GM12864 (cell line): ENCODE measurements around the gene C19orf12.

Experiments used
- DNase-seq: peaks from one replicate; pipeline ENCODE4 v3.0.0-alpha.2; 2011; ENCODE audit warnings: low read depth
- H3K4me3 ChIP-seq: 2 replicates; pipeline ENCODE4 v1.5.1; 2011; ENCODE audit warnings: mild to moderate bottlenecking, low read depth, low read length, control low read depth
- CTCF ChIP-seq: IDR thresholded peaks from 2 replicates; pipeline ENCODE4 v1.5.1; 2011; ENCODE audit warnings: low read depth, mild to moderate bottlenecking, moderate library complexity, low read length, control low read depth, inconsistent platforms; ENCODE audit errors: missing control alignments

Gene C19orf12

DNA sequence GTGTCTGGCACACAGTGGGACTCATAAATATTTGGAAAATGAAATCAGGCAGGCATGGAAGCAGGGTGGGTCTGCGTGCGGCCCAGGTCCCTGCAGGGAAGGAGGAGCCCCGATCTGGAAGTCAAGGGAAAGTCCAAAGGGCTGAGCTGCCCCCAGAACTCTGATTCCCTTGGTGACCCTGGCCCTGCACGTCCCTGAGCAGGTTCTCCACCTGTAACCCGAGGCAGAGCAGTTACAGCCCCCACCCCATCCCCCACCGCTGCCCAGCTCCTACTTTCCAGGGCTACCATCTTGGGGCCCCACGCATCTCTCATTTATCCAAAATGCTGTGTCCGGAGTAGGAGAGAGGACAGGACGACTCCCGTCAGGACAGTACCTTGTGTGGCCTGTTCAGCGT is 47.7 kb downstream of the C19orf12 start:
- no peak for TF ChIP-seq CTCF
- peak overlapping the region; percentile 72; the same call in 1 of the 2 replicates for H3K4me3 ChIP-seq
- no peak for DNase-seq

DNA sequence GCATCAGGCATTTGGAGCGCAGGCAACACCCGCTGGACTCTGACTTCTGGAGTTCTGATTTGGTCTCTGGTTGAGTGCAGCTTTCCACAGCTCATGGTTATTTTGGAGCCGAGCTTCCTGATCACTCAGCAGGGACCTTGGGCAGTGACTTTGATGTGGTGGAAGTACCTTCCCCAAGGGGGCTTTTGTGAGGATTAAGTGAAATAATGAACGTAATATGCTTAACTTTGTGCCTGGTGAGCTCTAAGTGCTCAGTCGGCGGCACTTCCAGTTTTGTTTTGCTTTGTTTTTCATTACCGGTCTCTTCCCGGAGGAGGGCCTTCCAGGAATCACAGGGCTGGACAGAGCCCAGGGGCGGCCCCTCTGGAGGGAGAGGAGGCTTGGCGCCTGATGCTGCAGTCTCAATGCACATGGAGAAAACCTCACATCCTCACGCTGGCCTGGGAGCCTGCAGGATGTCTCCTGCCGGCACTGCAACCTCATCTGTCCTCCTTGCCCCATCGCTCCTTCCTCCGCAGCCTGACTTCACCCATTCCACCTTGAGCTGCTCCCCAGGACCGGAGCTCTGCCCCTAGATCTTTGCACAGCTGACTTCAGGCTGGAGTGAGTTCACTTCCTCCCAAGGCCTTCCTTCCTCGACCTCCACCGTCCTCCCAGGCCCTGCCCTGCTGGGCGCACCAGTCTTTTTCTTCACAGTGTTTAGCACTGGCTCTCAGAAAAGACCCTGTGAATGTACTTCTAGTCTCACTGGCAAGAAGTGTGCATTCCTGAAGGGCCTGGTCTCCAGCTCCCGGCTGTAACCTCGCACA is 48.3 kb downstream of the C19orf12 start:
- peak overlapping the region; percentile 72 for H3K4me3 ChIP-seq
- DNase-seq: no peak
- no peak for TF ChIP-seq CTCF

GRCh38 chr19:29665826-29666577 is 49.1 kb downstream of the C19orf12 start:
- DNase-seq: no peak
- TF ChIP-seq CTCF: no peak
- H3K4me3 ChIP-seq: peak overlapping the region; percentile 72

DNA sequence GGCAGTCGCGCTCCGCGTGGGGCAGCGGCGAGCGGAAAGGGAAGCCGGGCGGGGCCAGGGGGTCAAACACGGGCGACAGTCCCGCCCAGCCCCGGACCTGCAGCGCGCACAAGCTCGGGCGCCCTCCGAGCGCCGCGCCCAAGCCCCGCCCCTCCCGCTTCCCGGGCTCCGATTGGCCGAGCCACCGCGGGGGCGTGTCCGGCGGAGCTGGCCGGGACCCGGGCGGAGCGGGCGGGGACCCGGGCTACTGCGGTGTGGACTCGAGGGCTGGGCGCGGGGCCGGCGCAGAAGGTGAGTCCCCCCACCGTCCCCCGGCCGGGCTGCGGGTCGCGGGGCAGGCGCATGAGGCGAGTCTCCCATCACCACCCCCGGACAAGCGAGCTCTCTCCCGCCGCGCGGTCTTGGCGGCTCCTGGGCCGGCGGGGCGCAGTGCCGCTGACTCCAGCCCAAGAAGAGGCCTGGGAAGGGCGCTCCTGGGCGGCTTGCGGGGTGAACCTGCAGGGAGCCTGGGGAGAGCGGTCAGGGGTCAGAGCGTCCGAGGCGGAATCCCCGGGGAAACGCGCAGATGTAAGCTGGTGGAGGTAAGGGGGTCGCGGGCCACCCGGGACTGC is 49.7 kb downstream of the C19orf12 start, which contains the start of gene PLEKHF1:
PLEKHF1 (plus strand) TSS at position 247 of the 611 bp plus-strand sequence. CDS start 8,379 bp downstream, outside the sequence.
- no peak for DNase-seq
- TF ChIP-seq CTCF: no peak
- peak within 1 kb of the TSS; percentile 72 for H3K4me3 ChIP-seq

GRCh38 chr19:29664753-29665214 is 50.3 kb downstream of the C19orf12 start:
- H3K4me3 ChIP-seq: peak overlapping the region; percentile 72
- no peak for DNase-seq
- TF ChIP-seq CTCF: peak; percentile 21

- TF ChIP-seq CTCF: no peak
- DNase-seq: no peak
- no peak overlapping the region; the same call in 1 of the 2 replicates for H3K4me3 ChIP-seq
Observed at GRCh38 chr19:29663861-29664752, 51.0 kb downstream of the C19orf12 start.
